HEK293 (cell line): ENCODE measurements around the gene DACT3.

Experiments used
- CTCF ChIA-PET: fragments of 350-600 bp; formaldehyde crosslinking; extraction: SDS; loops from one replicate; lab custom pipeline; 2021; ENCODE audit warnings: antibody characterized with exemption; lab: Yijun Ruan, JAX
- POLR2A ChIA-PET: fragments of 300-600 bp; formaldehyde crosslinking; extraction: SDS; loops from one replicate; lab custom pipeline; 2020; ENCODE audit warnings: antibody characterized with exemption, inconsistent platforms; lab: Yijun Ruan, JAX
- H3K27ac ChIP-seq: fragments of 200-500 bp; sonication (Bioruptor generic); 2 replicates; pipeline ENCODE4 v1.5.1; 2014; ENCODE audit warnings: low read depth, low read length, control low read depth, inconsistent platforms; ENCODE audit errors: extremely low read depth
- H3K36me3 ChIP-seq, 2 experiments: fragments of 200-500 bp in 1 of 2; sonication (Bioruptor generic) in 1 of 2; 1 replicate in 1 of 2; 2 replicates in 1 of 2; pipeline ENCODE4 v1.5.1; 2014 to 2017; ENCODE audit warnings: inconsistent platforms in 2 of 2, low read length in 2 of 2; ENCODE audit not compliant: control insufficient read depth in 2 of 2, insufficient read depth in 1 of 2
- H3K4me1 ChIP-seq: fragments of 200-500 bp; sonication (Bioruptor generic); 2 replicates; pipeline ENCODE4 v1.5.1; 2014; ENCODE audit warnings: mild to moderate bottlenecking, low read length, inconsistent platforms; ENCODE audit not compliant: control insufficient read depth, insufficient read depth
- H3K4me3 ChIP-seq: 2 replicates; pipeline ENCODE4 v1.5.1; 2011; ENCODE audit warnings: low read depth, mild to moderate bottlenecking, control low read depth, low read length, moderate library complexity
- H3K9me3 ChIP-seq: fragments of 200-500 bp; sonication (Bioruptor generic); 2 replicates; pipeline ENCODE4 v1.5.1; 2014; ENCODE audit warnings: low read depth, low read length, inconsistent platforms; ENCODE audit not compliant: control insufficient read depth, insufficient read depth
- INSM2 ChIP-seq: fragments of 450-650 bp; formaldehyde crosslinking; IDR thresholded peaks from 2 replicates; pipeline ENCODE4 v1.5.1; 2016; ENCODE audit warnings: missing biosample characterization, missing genetic modification characterization
- KLF9 ChIP-seq: fragments of 450-650 bp; formaldehyde crosslinking; IDR thresholded peaks from 2 replicates; pipeline ENCODE4 v1.5.1; 2016; ENCODE audit warnings: missing biosample characterization, missing genetic modification characterization, low read depth
- PATZ1 ChIP-seq: fragments of 450-650 bp; formaldehyde crosslinking; IDR thresholded peaks from 2 replicates; pipeline ENCODE4 v1.5.1; 2016; ENCODE audit warnings: missing biosample characterization, missing genetic modification characterization
- PBX3 ChIP-seq: sonication (generic); formaldehyde crosslinking; IDR thresholded peaks from 2 replicates; pipeline ENCODE4 v1.8.1; 2022; ENCODE audit warnings: mild to moderate bottlenecking, moderate library complexity, missing genetic modification reagents
- SP2 ChIP-seq: fragments of 450-650 bp; formaldehyde crosslinking; IDR thresholded peaks from 2 replicates; pipeline ENCODE4 v1.5.1; 2016; ENCODE audit warnings: missing biosample characterization, missing genetic modification characterization
- ZBTB8A ChIP-seq: fragments of 450-650 bp; formaldehyde crosslinking; IDR thresholded peaks from 2 replicates; pipeline ENCODE4 v1.5.1; 2016; ENCODE audit warnings: missing biosample characterization, missing genetic modification characterization
- ZFHX2 ChIP-seq: fragments of 450-650 bp; formaldehyde crosslinking; conservative IDR thresholded peaks from 2 replicates; pipeline ENCODE4 v1.5.1; 2016; ENCODE audit warnings: missing biosample characterization, missing genetic modification characterization
- ZNF114 ChIP-seq: fragments of 450-650 bp; formaldehyde crosslinking; IDR thresholded peaks from 2 replicates; pipeline ENCODE4 v1.5.0; 2017; ENCODE audit warnings: missing biosample characterization, missing genetic modification characterization
- ZNF174 ChIP-seq: fragments of 450-650 bp; formaldehyde crosslinking; IDR thresholded peaks from 2 replicates; pipeline ENCODE4 v1.5.0; 2017; ENCODE audit warnings: missing biosample characterization, mild to moderate bottlenecking, missing genetic modification characterization
- ZNF280D ChIP-seq: fragments of 450-650 bp; formaldehyde crosslinking; IDR thresholded peaks from 2 replicates; pipeline ENCODE4 v1.5.1; 2016; ENCODE audit warnings: missing biosample characterization, missing genetic modification characterization
- ZNF354C ChIP-seq: fragments of 450-650 bp; formaldehyde crosslinking; IDR thresholded peaks from 2 replicates; pipeline ENCODE4 v1.5.1; 2016; ENCODE audit warnings: missing biosample characterization, missing genetic modification characterization, low read depth, borderline replicate concordance
- ZNF394 ChIP-seq: fragments of 450-650 bp; formaldehyde crosslinking; IDR thresholded peaks from 2 replicates; pipeline ENCODE4 v1.5.1; 2016; ENCODE audit warnings: missing biosample characterization, missing genetic modification characterization, mild to moderate bottlenecking, moderate library complexity, borderline replicate concordance
- ZNF514 ChIP-seq: fragments of 450-650 bp; formaldehyde crosslinking; IDR thresholded peaks from 2 replicates; pipeline ENCODE4 v1.5.1; 2016; ENCODE audit warnings: missing biosample characterization, missing genetic modification characterization
- ZNF521 ChIP-seq: fragments of 450-650 bp; formaldehyde crosslinking; IDR thresholded peaks from 2 replicates; pipeline ENCODE4 v1.5.1; 2017; ENCODE audit warnings: missing biosample characterization, mild to moderate bottlenecking, missing genetic modification characterization
- ZNF624 ChIP-seq: fragments of 450-650 bp; formaldehyde crosslinking; IDR thresholded peaks from 2 replicates; pipeline ENCODE4 v1.5.1; 2017; ENCODE audit warnings: missing biosample characterization, missing genetic modification characterization
- ZNF626 ChIP-seq: fragments of 450-650 bp; sonication (Bioruptor Pico); formaldehyde crosslinking; IDR thresholded peaks from 2 replicates; pipeline ENCODE4 v1.5.1; 2018; ENCODE audit warnings: missing biosample characterization, missing genetic modification characterization, inconsistent platforms
- ZNF660 ChIP-seq: fragments of 450-650 bp; IDR thresholded peaks from 2 replicates; pipeline ENCODE4 v1.5.1; 2018; ENCODE audit warnings: missing biosample characterization, mild to moderate bottlenecking, missing genetic modification characterization
- ZSCAN18 ChIP-seq: fragments of 450-650 bp; formaldehyde crosslinking; IDR thresholded peaks from 2 replicates; pipeline ENCODE4 v1.5.1; 2016; ENCODE audit warnings: missing biosample characterization, missing genetic modification characterization
- ZSCAN4 ChIP-seq: fragments of 450-650 bp; formaldehyde crosslinking; IDR thresholded peaks from 2 replicates; pipeline ENCODE4 v1.5.1; 2017; ENCODE audit warnings: missing biosample characterization, missing genetic modification characterization

The DACT3 gene

GRCh38 chr19:46610851-46611770 lies 49.9 kb downstream of the DACT3 start (continued):
- no peak for TF ChIP-seq INSM2 (tag by site-specific recombination)
- TF ChIP-seq ZBTB8A (tag by site-specific recombination), result no peak
- no peak for TF ChIP-seq ZNF660 (tag by site-specific recombination)
- TF ChIP-seq ZNF114, result no peak
- no peak for TF ChIP-seq ZSCAN18
- no peak for TF ChIP-seq ZNF624 (tag by site-specific recombination)
- TF ChIP-seq ZSCAN4, result no peak
- no peak for TF ChIP-seq ZNF354C
- no peak for TF ChIP-seq ZNF174 (tag by site-specific recombination)
- 0 out of 2 replicates have a peak, but pooled peaks have one; percentile 5 for TF ChIP-seq SP2 (tag by site-specific recombination)
- TF ChIP-seq PBX3 (CRISPR knock-in tag), result no peak
- TF ChIP-seq ZFHX2 (tag by site-specific recombination), result no peak
- no peak for TF ChIP-seq ZNF626 (tag by site-specific recombination)
- no peak for TF ChIP-seq ZNF514 (tag by site-specific recombination)
- TF ChIP-seq PATZ1 (tag by site-specific recombination), result no peak
- TF ChIP-seq ZNF394, result no peak
- TF ChIP-seq, all 188 proteins: peak for 3

- Histone ChIP-seq H3K4me3 (no peak overlapping the region), H3K27ac (no peak overlapping the region), H3K4me1 (no peaks in the 10 kb centered on the region), H3K9me3 (no peaks in the 10 kb centered on the region), H3K36me3 (peaks cover 37 to 55% of the 10 kb centered on the region in 2 experiments)
- ChIA-PET CTCF (interaction anchor here (0.7 to 14.6 kb wide), 6 partner anchors 10 to 72 kb away, joined by 3 to 327 read pairs (median 3); partner anchors contain the start of gene DACT3), POLR2A (interaction anchor here (0.6 to 3.2 kb wide), 4 partner anchors 9 to 108 kb away, joined by 3 to 39 read pairs (median 8); partner anchors contain the start of genes CALM3 and DACT3)
- TF ChIP-seq ZNF521 (tag by site-specific recombination), result no peak
- no peak for TF ChIP-seq ZSCAN4
- no peak for TF ChIP-seq ZNF624 (tag by site-specific recombination)
- no peak for TF ChIP-seq ZNF280D (tag by site-specific recombination)
- no peak for TF ChIP-seq KLF9 (tag by site-specific recombination)
These were observed 50.6 kb downstream of the DACT3 start for GRCh38 chr19:46610413-46610775.
